ENCODE data around the gene EEF1E1.

- no peak for TF ChIP-seq CTCF (conservative IDR thresholded peaks at IDR 0.05)
- no peak for TF ChIP-seq EZH2 (IDR thresholded peaks at IDR 0.05; ENCODE audit: low read depth)
Observed at GRCh38 chr6:8060346-8060745, 42.0 kb downstream of the EEF1E1 start.

All from PC-9 (cell line).